ENCODE data around the gene APLP1. TPM values are rescaled to one million over a fixed set of nuclear protein-coding genes. Genes with fewer than 3 reads are reported as not detected.
A peak's percentile ranks its signal among the peaks of the same experiment; 100 is the strongest.

Gene APLP1
- total RNA-seq = 1 to 10 TPM in 2 of 4 donors, under 1 TPM in 2; 0.64 to 1.6 (median 0.96) TPM

- WGBS = 7% methylated on average over 5 of the region's 60 CpGs
- TF ChIP-seq POLR2A (IDR thresholded peaks at IDR 0.05) (no peak), CTCF (IDR thresholded peaks at IDR 0.05) (no peak), EP300 (IDR thresholded peaks at IDR 0.05) (no peak), POLR2AphosphoS5 (IDR thresholded peaks at IDR 0.05) (no peak)
- Histone ChIP-seq H3K27me3 (peaks cover 46% of the 10 kb centered on the region), H3K4me1 (peaks cover 21% of the 10 kb centered on the region), H3K27ac (no peak within 1 kb of the TSS), H3K9me3 (no peaks in the 10 kb centered on the region), H3K4me3 (peak within 1 kb of the TSS; percentile 57), H3K36me3 (no peaks in the 10 kb centered on the region)
- no peak for DNase-seq (ENCODE audit: low spot score in 2 of 2)
These were observed at the start of gene APLP1 for GRCh38 chr19:35868172-35868822. Gene APLP1, plus strand, starts transcription at chr19:35868574. Its CDS starts 63 bp downstream, at chr19:35868637.

- Histone ChIP-seq H3K4me3 (no peak overlapping the region), H3K36me3 (no peaks in the 10 kb centered on the region), H3K27ac (no peak overlapping the region), H3K4me1 (no peaks in the 10 kb centered on the region), H3K27me3 (peaks cover 46% of the 10 kb centered on the region), H3K9me3 (no peaks in the 10 kb centered on the region)
- WGBS = 77% methylated on average over 3 of the region's 3 CpGs
- TF ChIP-seq POLR2A (IDR thresholded peaks at IDR 0.05) (no peak), EP300 (IDR thresholded peaks at IDR 0.05) (no peak), CTCF (IDR thresholded peaks at IDR 0.05) (no peak), POLR2AphosphoS5 (IDR thresholded peaks at IDR 0.05) (no peak)
- DNase-seq (ENCODE audit: low spot score in 2 of 2) = no peak
These were observed 45.8 kb upstream of the APLP1 start for GRCh38 chr19:35822579-35822978.

GRCh38 chr19:35824150-35824549 lies 44.2 kb upstream of the APLP1 start:
- no peak for DNase-seq (ENCODE audit: low spot score in 2 of 2)
- Histone ChIP-seq H3K4me1 (no peaks in the 10 kb centered on the region), H3K9me3 (no peaks in the 10 kb centered on the region), H3K27me3 (peaks cover 35% of the 10 kb centered on the region), H3K27ac (no peak overlapping the region), H3K4me3 (no peak overlapping the region), H3K36me3 (no peaks in the 10 kb centered on the region)
- TF ChIP-seq POLR2A (IDR thresholded peaks at IDR 0.05) (no peak), EP300 (IDR thresholded peaks at IDR 0.05) (no peak), POLR2AphosphoS5 (IDR thresholded peaks at IDR 0.05) (no peak), CTCF (IDR thresholded peaks at IDR 0.05) (no peak)
- WGBS = 86% methylated on average over 5 of the region's 5 CpGs

GRCh38 chr19:35828692-35829301 lies 39.6 kb upstream of the APLP1 start:
- WGBS = 12% methylated on average over 12 of the region's 12 CpGs
- H3K4me1 ChIP-seq = no peaks in the 10 kb centered on the region
- TF ChIP-seq POLR2AphosphoS5 (IDR thresholded peaks at IDR 0.05) = no peak
- TF ChIP-seq CTCF (IDR thresholded peaks at IDR 0.05) = no peak
- no peak for TF ChIP-seq POLR2A (IDR thresholded peaks at IDR 0.05)
- TF ChIP-seq EP300 (IDR thresholded peaks at IDR 0.05) = no peak
- no peak overlapping the region for H3K27ac ChIP-seq
- no peaks in the 10 kb centered on the region for H3K36me3 ChIP-seq
- peaks cover 40% of the 10 kb centered on the region for H3K27me3 ChIP-seq
- DNase-seq (ENCODE audit: low spot score in 2 of 2) = no peak
- H3K4me3 ChIP-seq = no peak overlapping the region
- no peaks in the 10 kb centered on the region for H3K9me3 ChIP-seq

- no peak for TF ChIP-seq POLR2AphosphoS5 (IDR thresholded peaks at IDR 0.05)
- TF ChIP-seq CTCF (IDR thresholded peaks at IDR 0.05) = no peak
- TF ChIP-seq POLR2A (IDR thresholded peaks at IDR 0.05) = no peak
- no peak for TF ChIP-seq EP300 (IDR thresholded peaks at IDR 0.05)
- Histone ChIP-seq H3K4me3 (no peak overlapping the region), H3K9me3 (no peaks in the 10 kb centered on the region), H3K27ac (no peak overlapping the region), H3K4me1 (no peaks in the 10 kb centered on the region), H3K27me3 (peaks cover 48% of the 10 kb centered on the region), H3K36me3 (no peaks in the 10 kb centered on the region)
- 75% methylated on average over 12 of the region's 18 CpGs for WGBS
- no peak for DNase-seq (ENCODE audit: low spot score in 2 of 2)
These were observed 37.4 kb upstream of the APLP1 start for GRCh38 chr19:35830986-35831385.

Measured in suprapubic skin (tissue), 4 donors.